GM12865 (cell line): Measurements from ENCODE around the gene SLC38A10.

Experiments
- DNase-seq: peaks from one replicate; pipeline ENCODE4 v3.0.0; 2010; ENCODE audit warnings: low read depth
- H3K4me3 ChIP-seq: 2 replicates; pipeline ENCODE4 v1.5.1; 2011; ENCODE audit warnings: mild to moderate bottlenecking, low read depth, low read length, control low read depth
- CTCF ChIP-seq: IDR thresholded peaks from 2 replicates; pipeline ENCODE4 v1.5.1; 2011; ENCODE audit warnings: low read length, control low read depth, low read depth, inconsistent platforms; ENCODE audit not compliant: insufficient read depth; ENCODE audit errors: missing control alignments

SLC38A10 gene

GRCh38 chr17:81295676-81296381 lies 722 bp upstream of the SLC38A10 start:
- H3K4me3 ChIP-seq: peak overlapping the region; percentile 92
- DNase-seq: peak; percentile 77
- peak; percentile 32 for TF ChIP-seq CTCF

GRCh38 chr17:81294512-81295030 lies 536 bp downstream of the SLC38A10 start:
- peak; percentile 19 for DNase-seq
- H3K4me3 ChIP-seq: peak overlapping the region; percentile 92
- no peak for TF ChIP-seq CTCF

- H3K4me3 ChIP-seq: no peak overlapping the region
- no peak for TF ChIP-seq CTCF
Observed at GRCh38 chr17:81292450-81292849, 2.7 kb downstream of the SLC38A10 start.

GRCh38 chr17:81291662-81292061 lies 3.4 kb downstream of the SLC38A10 start:
- no peak overlapping the region for H3K4me3 ChIP-seq
- peak; percentile 74 for DNase-seq
- peak; percentile 81 for TF ChIP-seq CTCF

More at GRCh38 chr17:81292450-81292849, 2.7 kb downstream of the SLC38A10 start:
- DNase-seq: no peak

DNA sequence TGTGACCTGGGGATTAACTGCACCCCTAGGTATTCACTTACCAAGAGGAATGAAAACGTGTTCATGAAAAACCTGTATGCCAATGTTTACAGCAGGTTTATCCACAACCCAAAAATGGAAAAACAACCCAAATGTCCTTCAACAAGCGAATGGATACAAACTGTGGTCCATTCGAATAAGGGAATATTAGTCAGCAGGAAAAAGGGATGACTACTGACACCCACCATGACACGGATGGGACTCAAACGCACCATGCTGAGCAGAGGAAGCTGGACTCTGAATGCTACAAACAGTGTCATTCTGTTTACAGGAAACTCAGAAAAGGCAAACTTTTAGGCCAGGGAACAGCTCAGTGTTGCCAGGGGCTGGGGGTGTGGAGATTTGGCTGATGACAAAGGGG lies 4.9 kb downstream of the SLC38A10 start:
- no peak for TF ChIP-seq CTCF
- no peak overlapping the region for H3K4me3 ChIP-seq
- no peak for DNase-seq

DNA sequence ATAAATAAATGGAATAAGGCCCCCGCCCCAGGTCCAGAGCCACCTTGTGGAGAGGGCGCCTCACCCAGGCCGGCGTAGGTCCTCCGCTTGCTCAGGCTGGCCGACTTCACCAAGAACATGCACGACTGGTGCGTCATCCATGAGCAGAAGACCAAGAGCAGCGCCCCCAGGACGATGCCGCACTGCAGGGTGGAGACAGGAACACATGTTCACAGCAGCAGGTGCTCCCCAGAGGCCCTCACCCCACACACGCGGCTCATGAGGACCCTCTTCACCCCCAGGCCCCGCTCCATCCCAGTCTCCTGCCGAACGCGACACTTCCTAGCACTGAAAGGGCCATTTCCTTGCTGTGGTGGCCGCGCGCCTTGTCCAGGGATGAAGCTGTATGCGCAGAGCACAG lies 5.5 kb downstream of the SLC38A10 start:
- TF ChIP-seq CTCF: no peak
- DNase-seq: no peak
- H3K4me3 ChIP-seq: no peak overlapping the region

- H3K4me3 ChIP-seq: no peak overlapping the region
- no peak for TF ChIP-seq CTCF
- DNase-seq: no peak
Observed at GRCh38 chr17:81288715-81289114, 6.4 kb downstream of the SLC38A10 start.
